HEK293 (cell line): ENCODE measurements around the gene MTHFD1L.

Experiments used
- CTCF ChIA-PET: fragments of 350-600 bp; formaldehyde crosslinking; extraction: SDS; loops from one replicate; lab custom pipeline; 2021; ENCODE audit warnings: antibody characterized with exemption; lab: Yijun Ruan, JAX
- POLR2A ChIA-PET: fragments of 300-600 bp; formaldehyde crosslinking; extraction: SDS; loops from one replicate; lab custom pipeline; 2020; ENCODE audit warnings: antibody characterized with exemption, inconsistent platforms; lab: Yijun Ruan, JAX
- H3K27ac ChIP-seq: fragments of 200-500 bp; sonication (Bioruptor generic); 2 replicates; pipeline ENCODE4 v1.5.1; 2014; ENCODE audit warnings: low read depth, low read length, control low read depth, inconsistent platforms; ENCODE audit errors: extremely low read depth
- H3K36me3 ChIP-seq, 2 experiments: fragments of 200-500 bp in 1 of 2; sonication (Bioruptor generic) in 1 of 2; 1 replicate in 1 of 2; 2 replicates in 1 of 2; pipeline ENCODE4 v1.5.1; 2014 to 2017; ENCODE audit warnings: inconsistent platforms in 2 of 2, low read length in 2 of 2; ENCODE audit not compliant: control insufficient read depth in 2 of 2, insufficient read depth in 1 of 2
- H3K4me1 ChIP-seq: fragments of 200-500 bp; sonication (Bioruptor generic); 2 replicates; pipeline ENCODE4 v1.5.1; 2014; ENCODE audit warnings: mild to moderate bottlenecking, low read length, inconsistent platforms; ENCODE audit not compliant: control insufficient read depth, insufficient read depth
- H3K4me3 ChIP-seq: 2 replicates; pipeline ENCODE4 v1.5.1; 2011; ENCODE audit warnings: low read depth, mild to moderate bottlenecking, control low read depth, low read length, moderate library complexity
- H3K9me3 ChIP-seq: fragments of 200-500 bp; sonication (Bioruptor generic); 2 replicates; pipeline ENCODE4 v1.5.1; 2014; ENCODE audit warnings: low read depth, low read length, inconsistent platforms; ENCODE audit not compliant: control insufficient read depth, insufficient read depth
- ATF2 ChIP-seq: fragments of 450-650 bp; formaldehyde crosslinking; IDR thresholded peaks from 2 replicates; pipeline ENCODE4 v1.5.1; 2016; ENCODE audit warnings: missing biosample characterization, missing genetic modification characterization, low read depth
- GLI2 ChIP-seq: fragments of 450-650 bp; formaldehyde crosslinking; IDR thresholded peaks from 2 replicates; pipeline ENCODE4; 2017; ENCODE audit warnings: missing biosample characterization, missing genetic modification characterization, low read depth, borderline replicate concordance
- HOXD13 ChIP-seq: sonication (generic); formaldehyde crosslinking; IDR thresholded peaks from 2 replicates; pipeline ENCODE4 v1.8.0; 2022; ENCODE audit warnings: missing genetic modification reagents, borderline replicate concordance
- PRDM10 ChIP-seq: fragments of 450-650 bp; formaldehyde crosslinking; IDR thresholded peaks from 2 replicates; pipeline ENCODE4 v1.5.1; 2016; ENCODE audit warnings: missing biosample characterization, missing genetic modification characterization
- REPIN1 ChIP-seq: fragments of 450-650 bp; formaldehyde crosslinking; IDR thresholded peaks from 2 replicates; pipeline ENCODE4 v1.5.1; 2017; ENCODE audit warnings: missing biosample characterization, missing genetic modification characterization, low read depth
- SP7 ChIP-seq: fragments of 450-650 bp; formaldehyde crosslinking; IDR thresholded peaks from 2 replicates; pipeline ENCODE4 v1.5.1; 2016; ENCODE audit warnings: missing biosample characterization, missing genetic modification characterization
- ZBTB44 ChIP-seq: fragments of 450-650 bp; IDR thresholded peaks from 2 replicates; pipeline ENCODE4 v1.5.1; 2018; ENCODE audit warnings: missing biosample characterization, mild to moderate bottlenecking, missing genetic modification characterization
- ZNF140 ChIP-seq: fragments of 450-650 bp; formaldehyde crosslinking; IDR thresholded peaks from 2 replicates; pipeline ENCODE4 v1.5.1; 2016; ENCODE audit warnings: missing biosample characterization, missing genetic modification characterization
- ZNF146 ChIP-seq: fragments of 450-650 bp; formaldehyde crosslinking; IDR thresholded peaks from 2 replicates; pipeline ENCODE4 v1.5.1; 2016; ENCODE audit warnings: missing biosample characterization, missing genetic modification characterization
- ZNF184 ChIP-seq: fragments of 450-650 bp; IDR thresholded peaks from 2 replicates; pipeline ENCODE4 v1.5.1; 2018; ENCODE audit warnings: missing biosample characterization, mild to moderate bottlenecking, missing genetic modification characterization
- ZNF202 ChIP-seq: fragments of 450-650 bp; formaldehyde crosslinking; IDR thresholded peaks from 2 replicates; pipeline ENCODE4 v1.5.1; 2016; ENCODE audit warnings: missing biosample characterization, missing genetic modification characterization, borderline replicate concordance
- ZNF221 ChIP-seq: fragments of 450-650 bp; formaldehyde crosslinking; IDR thresholded peaks from 2 replicates; pipeline ENCODE4 v1.5.1; 2017; ENCODE audit warnings: missing biosample characterization, missing genetic modification characterization, borderline replicate concordance
- ZNF223 ChIP-seq: fragments of 450-650 bp; formaldehyde crosslinking; IDR thresholded peaks from 2 replicates; pipeline ENCODE4 v1.5.1; 2016; ENCODE audit warnings: missing biosample characterization, missing genetic modification characterization
- ZNF24 ChIP-seq: fragments of 450-650 bp; formaldehyde crosslinking; IDR thresholded peaks from 2 replicates; pipeline ENCODE4 v1.5.1; 2016; ENCODE audit warnings: missing biosample characterization, missing genetic modification characterization
- ZNF404 ChIP-seq: fragments of 450-650 bp; formaldehyde crosslinking; IDR thresholded peaks from 2 replicates; pipeline ENCODE4 v1.5.1; 2017; ENCODE audit warnings: missing biosample characterization, missing genetic modification characterization
- ZNF473 ChIP-seq: fragments of 450-650 bp; formaldehyde crosslinking; IDR thresholded peaks from 2 replicates; pipeline ENCODE4 v1.5.1; 2017; ENCODE audit warnings: missing biosample characterization, missing genetic modification characterization
- ZNF645 ChIP-seq: fragments of 450-650 bp; formaldehyde crosslinking; IDR thresholded peaks from 2 replicates; pipeline ENCODE4; 2016; ENCODE audit warnings: missing biosample characterization, missing genetic modification characterization
- ZNF792 ChIP-seq: fragments of 450-650 bp; formaldehyde crosslinking; IDR thresholded peaks from 2 replicates; pipeline ENCODE4 v1.5.1; 2016; ENCODE audit warnings: missing biosample characterization, missing genetic modification characterization
- ZSCAN23 ChIP-seq: fragments of 450-650 bp; formaldehyde crosslinking; IDR thresholded peaks from 2 replicates; pipeline ENCODE4 v1.5.1; 2016; ENCODE audit warnings: missing biosample characterization, missing genetic modification characterization

MTHFD1L gene

GRCh38 chr6:151063842-151064647, 198.5 kb downstream of the MTHFD1L start:
- ChIA-PET POLR2A (no interaction called here), CTCF (interaction anchor here (1.8 kb wide), 1 partner anchor 261 kb away, joined by 10 read pairs; no protein-coding TSS in a partner anchor)
- no peak overlapping the region for H3K4me3 ChIP-seq
- H3K9me3 ChIP-seq: no peaks in the 10 kb centered on the region
- TF ChIP-seq PRDM10 (tag by site-specific recombination): no peak
- no peak for TF ChIP-seq ZNF404 (tag by site-specific recombination)
- TF ChIP-seq ZNF473 (tag by site-specific recombination): no peak
- no peak for TF ChIP-seq SP7 (tag by site-specific recombination)
- no peak for TF ChIP-seq ZNF146 (tag by site-specific recombination)
- no peak for TF ChIP-seq ZNF140
- TF ChIP-seq ZSCAN23 (tag by site-specific recombination): no peak
- no peak for TF ChIP-seq HOXD13 (CRISPR knock-in tag)
- no peak for TF ChIP-seq ZBTB44 (tag by site-specific recombination)
- TF ChIP-seq REPIN1 (tag by site-specific recombination): no peak
- TF ChIP-seq ZNF221 (tag by site-specific recombination): no peak
- TF ChIP-seq ZNF184 (tag by site-specific recombination): no peak
- TF ChIP-seq ZNF24 (tag by site-specific recombination): no peak
- no peak for TF ChIP-seq ZNF223 (tag by site-specific recombination)
- TF ChIP-seq ZNF792 (tag by site-specific recombination): no peak
- TF ChIP-seq ATF2: no peak
- no peak for TF ChIP-seq GLI2 (tag by site-specific recombination)
- TF ChIP-seq ZNF645: no peak
- no peak for TF ChIP-seq ZNF202 (tag by site-specific recombination)
- no peaks in the 10 kb centered on the region; a peak in 1 of 3 replicates for H3K36me3 ChIP-seq
- H3K4me1 ChIP-seq: peaks cover 12% of the 10 kb centered on the region
- H3K27ac ChIP-seq: no peak overlapping the region
